Uterus (tissue), 4 donors: ENCODE data around the gene FBH1. TPM values are rescaled to one million over a fixed set of nuclear protein-coding genes. Genes with fewer than 3 reads are reported as not detected.

Experiments used
- DNase-seq, 2 donors: peaks; one replicate each; pipeline ENCODE4 v3.0.0-alpha.2; 2019 to 2020
- H3K27ac ChIP-seq, 2 donors: fragments of 200-600 bp; sonication (generic); 1 replicate in 1 of 2; 2 replicates in 1 of 2; pipeline ENCODE4 v1.5.1; 2016 to 2018
- H3K27me3 ChIP-seq, 2 donors: fragments of 200-600 bp; sonication (generic); one replicate each; pipeline ENCODE4 v1.5.1; 2018 to 2019; ENCODE audit warnings: control low read depth in 1 of 2
- H3K36me3 ChIP-seq, 2 donors: fragments of 200-600 bp; sonication (generic); one replicate each; pipeline ENCODE4 v1.5.1; 2019; ENCODE audit warnings: control low read depth in 1 of 2
- H3K4me1 ChIP-seq, 2 donors: fragments of 200-600 bp; sonication (generic); one replicate each; pipeline ENCODE4 v1.5.1; 2018 to 2019; ENCODE audit warnings: control low read depth in 1 of 2
- H3K4me3 ChIP-seq, 2 donors: fragments of 200-600 bp; sonication (generic); 1 replicate in 1 of 2; 2 replicates in 1 of 2; pipeline ENCODE4 v1.5.1; 2018 to 2019; ENCODE audit warnings: mild to moderate bottlenecking in 1 of 2
- H3K9me3 ChIP-seq, 2 donors: fragments of 200-600 bp; sonication (generic); one replicate each; pipeline ENCODE4 v1.5.1; 2019; ENCODE audit warnings: control low read depth in 1 of 2
- CTCF ChIP-seq, 4 experiments: fragments of 200-600 bp in 2 of 4; fragments of 450-650 bp in 2 of 4; sonication (generic) in 2 of 4; IDR thresholded peaks; one replicate each; pipeline ENCODE4 v1.5.1; 2016 to 2019; ENCODE audit warnings: antibody characterized with exemption in 4 of 4, mild to moderate bottlenecking in 2 of 4, moderate library complexity in 1 of 4
- POLR2A ChIP-seq, 2 donors: fragments of 450-650 bp; IDR thresholded peaks; one replicate each; pipeline ENCODE4 v1.6.1; 2016; ENCODE audit warnings: antibody characterized with exemption in 2 of 2, mild to moderate bottlenecking in 1 of 2, moderate library complexity in 1 of 2
- intact Hi-C: fragments of 100-400 bp; cut with DNase I; formaldehyde crosslinking; loops from one replicate; pipeline ENCODE4 v1.15.1; 2023; ENCODE audit warnings: low total_unique reads
- total RNA-seq, 4 donors: library from RNA; depleted of rRNA in 3 of 4; stranded (reverse); fragments of >200 nt in 3 of 4; gene quantifications; one replicate each; pipeline versions ENCODE4 v1.1.0 to v1.2.4, GENCODE V29; 2014 to 2023
- donor health status: DM: yes; HTN: yes; CAD: no.

Gene FBH1
- total RNA-seq, 4 donors from 2014 or later: 55.0 to 119 (median 85.8) TPM

- intact Hi-C loops: no loop called here
- Histone ChIP-seq H3K4me3 (no peak overlapping the region), H3K9me3 (no peaks in the 10 kb centered on the region), H3K27me3 (no peaks in the 10 kb centered on the region), H3K4me1 (no peaks in the 10 kb centered on the region), H3K27ac (no peak overlapping the region), H3K36me3 (no peaks in the 10 kb centered on the region)
- DNase-seq: no peak
- TF ChIP-seq CTCF (IDR thresholded peaks at IDR 0.05) (no peak), POLR2A (IDR thresholded peaks at IDR 0.05) (no peak)
These were observed 63.6 kb downstream of the FBH1 start for GRCh38 chr10:5953676-5954075.

- Histone ChIP-seq H3K4me3 (no peak overlapping the region), H3K9me3 (no peaks in the 10 kb centered on the region), H3K27ac (no peak overlapping the region), H3K4me1 (no peaks in the 10 kb centered on the region), H3K27me3 (no peaks in the 10 kb centered on the region), H3K36me3 (no peaks in the 10 kb centered on the region)
- DNase-seq: peak in 1 of 2 donors; percentile 10
- no peak for TF ChIP-seq POLR2A (IDR thresholded peaks at IDR 0.05)
- no peak for TF ChIP-seq CTCF (IDR thresholded peaks at IDR 0.05)
- intact Hi-C loops: no loop called here
These were observed 66.3 kb downstream of the FBH1 start for GRCh38 chr10:5956146-5956936.

GRCh38 chr10:5958077-5958476, 68.0 kb downstream of the FBH1 start:
- no peaks in the 10 kb centered on the region for H3K4me1 ChIP-seq
- no peaks in the 10 kb centered on the region for H3K9me3 ChIP-seq
- no peak for TF ChIP-seq CTCF (IDR thresholded peaks at IDR 0.05)
- no peak for TF ChIP-seq POLR2A (IDR thresholded peaks at IDR 0.05)
- intact Hi-C loops: no loop called here
- no peaks in the 10 kb centered on the region for H3K27me3 ChIP-seq
- DNase-seq: no peak
- no peak overlapping the region for H3K4me3 ChIP-seq
- H3K27ac ChIP-seq: no peak overlapping the region
- no peaks in the 10 kb centered on the region for H3K36me3 ChIP-seq

- H3K4me3 ChIP-seq: no peak overlapping the region
- no peak overlapping the region for H3K27ac ChIP-seq
- H3K9me3 ChIP-seq: no peaks in the 10 kb centered on the region
- no peak for DNase-seq
- H3K4me1 ChIP-seq: no peaks in the 10 kb centered on the region
- intact Hi-C loops: no loop called here
- no peaks in the 10 kb centered on the region for H3K36me3 ChIP-seq
- TF ChIP-seq POLR2A (IDR thresholded peaks at IDR 0.05) (no peak), CTCF (IDR thresholded peaks at IDR 0.05) (no peak)
- H3K27me3 ChIP-seq: no peaks in the 10 kb centered on the region
These were observed 68.6 kb downstream of the FBH1 start for GRCh38 chr10:5958675-5959074.

- intact Hi-C loops: no loop called here
These were observed 69.1 kb downstream of the FBH1 start for GRCh38 chr10:5959142-5959541.

More at GRCh38 chr10:5959142-5959541, 69.1 kb downstream of the FBH1 start:
- Histone ChIP-seq H3K9me3 (no peaks in the 10 kb centered on the region), H3K4me3 (no peak overlapping the region), H3K36me3 (no peaks in the 10 kb centered on the region), H3K27ac (no peak overlapping the region), H3K27me3 (no peaks in the 10 kb centered on the region), H3K4me1 (no peaks in the 10 kb centered on the region)
- TF ChIP-seq POLR2A (IDR thresholded peaks at IDR 0.05) (no peak), CTCF (IDR thresholded peaks at IDR 0.05) (no peak)
- DNase-seq: peak in 1 of 2 donors; percentile 5
